T-helper 1 cell treated with Interleukin-12 subunit alpha and Interleukin-12 subunit beta and Interleukin-4 antibody, amounts not matched to agents 30 ng/mL and 1 ng/mL, for 36 hours (primary cell): ENCODE measurements around the gene VN1R5. TPM values are rescaled to one million over a fixed set of nuclear protein-coding genes. Genes with fewer than 3 reads are reported as not detected.
"Not testable (repeated sequence)": the region's sequence is repeated elsewhere in the genome, so short reads cannot be mapped to it uniquely, and the experiment has no call there.

Source experiments
- intact Hi-C: fragments of 100-400 bp; cut with micrococcal nuclease; formaldehyde crosslinking; loops from one replicate; pipeline ENCODE4 v1.15.1; 2024
- total RNA-seq: library from RNA; stranded (reverse); gene quantifications from 2 replicates; pipeline ENCODE4 v1.2.3, GENCODE V29; 2022

VN1R5 gene
- total RNA-seq, 1 donor from 2014 or later: not detected

GRCh38 chr1:247270003-247270402 is 14.1 kb downstream of the VN1R5 start:
- intact Hi-C loops: no loop called here

DNA sequence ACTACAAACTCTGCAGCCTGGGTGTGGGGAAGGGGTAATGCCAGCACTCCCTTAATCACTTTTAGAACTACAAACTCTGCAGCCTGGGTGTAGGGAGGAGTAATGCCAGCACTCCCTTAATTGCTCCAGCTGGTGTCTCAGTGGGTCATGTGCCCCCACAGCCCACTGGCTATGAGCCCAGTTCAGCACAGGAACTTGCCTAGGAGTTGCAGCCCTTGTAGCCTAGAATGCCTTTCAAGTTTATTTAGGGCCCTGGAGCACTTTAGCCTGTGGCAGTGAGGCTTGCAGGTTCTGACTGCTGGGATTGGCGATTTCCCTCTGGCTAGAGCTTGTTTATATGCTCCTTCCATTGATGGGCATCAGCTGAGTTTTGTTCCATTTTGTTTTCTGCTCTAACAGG is 17.1 kb downstream of the VN1R5 start:
- intact Hi-C loops: no loop called here

DNA sequence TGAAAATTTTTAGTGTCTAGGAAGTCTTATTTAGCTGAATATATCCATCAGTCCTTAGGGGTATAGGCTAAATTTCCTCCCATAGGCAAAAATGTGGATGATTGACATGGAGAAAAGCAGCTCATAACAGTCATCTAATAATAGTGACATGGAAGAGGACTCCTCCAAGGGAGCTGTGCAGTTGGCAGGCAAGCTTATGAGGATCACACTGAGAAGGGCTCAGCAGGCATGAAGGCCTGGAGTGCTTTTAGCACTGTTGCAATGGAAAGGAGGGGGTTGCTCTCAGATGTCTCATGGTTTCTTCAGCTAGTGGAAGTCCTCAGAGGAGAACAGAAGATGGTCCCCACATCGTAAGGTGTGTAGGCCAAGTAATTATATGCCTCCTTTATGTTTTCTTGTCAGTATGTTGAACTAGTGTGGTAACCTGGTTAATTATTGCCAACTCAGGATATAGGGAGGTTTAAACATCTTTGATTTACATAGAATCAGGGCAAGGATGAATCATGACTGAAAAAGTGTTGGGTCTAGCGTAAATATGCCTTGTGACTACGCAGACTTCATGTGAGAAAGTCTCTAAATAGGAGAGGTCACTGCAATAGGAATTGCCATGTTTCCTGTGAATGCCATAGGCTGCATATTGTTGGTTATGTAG is 18.9 kb downstream of the VN1R5 start:
- intact Hi-C loops: no loop called here

GRCh38 chr1:247277191-247277590 is 21.3 kb downstream of the VN1R5 start:
- intact Hi-C loops: no loop called here

GRCh38 chr1:247281001-247281574 is 25.2 kb downstream of the VN1R5 start:
- intact Hi-C loops: no loop called here

GRCh38 chr1:247286134-247286670 is 30.3 kb downstream of the VN1R5 start:
- intact Hi-C loops: no loop called here

GRCh38 chr1:247287460-247287859 is 31.6 kb downstream of the VN1R5 start:
- intact Hi-C loops: no loop called here

DNA sequence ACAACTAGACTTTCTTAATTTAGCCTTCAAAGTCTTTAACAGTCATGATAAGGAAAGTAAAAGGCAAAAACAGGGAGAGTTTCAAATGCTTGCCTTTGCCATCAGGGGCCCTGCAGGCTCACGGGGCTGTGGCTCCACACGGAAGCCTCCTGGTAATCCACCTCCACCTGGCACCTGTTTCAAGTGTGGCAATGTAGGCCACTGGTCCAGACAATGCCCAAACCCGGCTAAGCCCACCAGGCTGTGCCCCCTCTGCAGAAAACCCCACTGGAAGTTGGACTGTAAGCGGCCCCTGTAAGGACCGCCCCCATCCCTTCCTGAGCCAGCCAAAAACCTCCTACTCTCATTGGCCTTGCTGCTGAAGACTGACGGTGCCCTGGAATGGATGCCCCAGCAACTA is 32.5 kb downstream of the VN1R5 start:
- intact Hi-C loops: no loop called here

DNA sequence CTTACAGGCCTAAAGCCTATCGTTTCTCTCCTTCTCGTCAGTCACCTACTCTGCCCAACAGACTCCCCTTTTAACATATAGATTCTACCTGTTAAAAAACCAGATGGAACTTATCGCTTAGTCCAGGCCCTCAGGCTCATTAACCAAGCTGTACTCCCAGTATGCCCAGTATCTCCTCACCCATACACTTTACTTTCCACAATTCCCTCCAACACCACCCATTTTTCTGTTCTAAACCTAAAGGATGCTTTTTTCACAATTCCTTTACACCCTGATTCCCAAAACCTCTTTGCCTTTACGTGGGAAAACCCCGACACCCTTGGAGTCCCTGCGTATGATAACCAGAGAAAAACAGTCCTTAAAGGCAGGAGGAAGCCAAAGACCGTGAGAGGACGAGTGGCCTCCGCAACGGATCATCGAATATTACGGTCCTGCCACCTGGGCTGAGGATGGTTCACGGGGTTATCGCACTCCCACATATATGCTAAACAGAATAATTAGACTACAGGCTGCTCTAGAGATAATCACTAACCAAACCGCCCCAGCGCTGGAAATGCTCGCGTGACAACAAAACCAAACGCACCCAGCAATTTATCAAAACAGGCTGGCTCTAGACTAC is 33.5 kb downstream of the VN1R5 start:
- intact Hi-C loops: not testable (repeated sequence)

DNA sequence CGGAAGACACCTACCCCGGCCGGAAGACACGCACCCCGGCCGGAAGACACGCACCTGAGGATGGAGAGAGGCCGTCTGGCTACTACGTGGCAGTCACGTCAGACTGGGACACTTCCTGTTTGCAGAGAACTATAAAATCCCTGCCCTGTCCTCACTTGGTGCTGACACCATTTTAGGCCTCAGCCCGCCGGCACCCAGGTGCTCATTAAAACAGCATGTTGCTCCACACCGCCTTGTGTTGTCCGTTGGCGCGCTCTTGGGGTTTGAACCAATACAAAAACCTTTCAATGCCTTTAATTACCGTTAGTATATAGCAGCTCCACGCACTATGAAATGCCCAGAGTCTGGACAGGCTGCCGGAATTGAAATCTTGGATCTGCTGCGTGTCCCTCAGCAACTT is 34.7 kb downstream of the VN1R5 start:
- intact Hi-C loops: no loop called here

DNA sequence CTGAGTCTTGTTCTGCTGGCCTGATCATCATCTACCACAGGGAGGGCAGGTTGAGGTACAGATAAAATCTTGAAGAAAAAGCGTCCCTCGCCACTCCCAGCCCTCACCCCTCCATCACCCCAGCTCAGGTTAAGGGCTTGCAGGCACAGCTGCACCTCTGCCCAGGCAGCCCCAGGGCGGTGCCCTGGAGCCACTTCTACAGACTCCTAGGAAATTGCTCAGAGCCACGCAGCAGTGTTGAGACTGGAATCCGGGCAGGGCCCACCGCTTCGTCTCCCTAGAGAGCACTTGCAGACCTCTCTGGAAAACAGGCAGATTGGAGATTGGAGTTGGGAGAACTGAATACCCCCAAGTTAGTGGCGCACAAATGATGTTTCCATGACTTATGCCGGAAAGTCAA is 35.3 kb downstream of the VN1R5 start:
- intact Hi-C loops: no loop called here

GRCh38 chr1:247291833-247292561 is 36.1 kb downstream of the VN1R5 start:
- intact Hi-C loops: no loop called here

- intact Hi-C loops: no loop called here
Observed at GRCh38 chr1:247293047-247293446, 37.2 kb downstream of the VN1R5 start.

DNA sequence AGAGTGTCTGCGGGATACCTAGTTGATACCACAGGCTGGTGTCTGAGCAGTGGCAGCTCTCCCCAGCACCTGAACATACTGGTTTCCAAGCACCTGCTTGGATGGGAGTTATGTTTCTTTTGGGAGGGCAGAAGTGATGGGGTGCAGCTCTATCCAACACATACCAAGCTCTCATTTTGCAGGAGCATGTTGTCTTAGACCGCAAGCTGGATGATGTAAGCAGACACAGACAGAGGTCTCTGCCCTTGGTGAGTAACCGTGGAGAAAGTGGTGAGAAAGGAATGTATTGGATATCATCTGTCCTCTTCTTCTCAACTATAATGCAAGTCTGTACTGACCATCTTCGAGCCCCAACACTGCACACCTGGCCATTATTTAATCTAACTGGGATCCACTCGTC is 38.4 kb downstream of the VN1R5 start:
- intact Hi-C loops: no loop called here

GRCh38 chr1:247295274-247295684 is 39.4 kb downstream of the VN1R5 start:
- intact Hi-C loops: no loop called here

- intact Hi-C loops: no loop called here
Observed at GRCh38 chr1:247295746-247296145, 39.9 kb downstream of the VN1R5 start.

- intact Hi-C loops: no loop called here
Observed at GRCh38 chr1:247296599-247297180, 40.8 kb downstream of the VN1R5 start.

DNA sequence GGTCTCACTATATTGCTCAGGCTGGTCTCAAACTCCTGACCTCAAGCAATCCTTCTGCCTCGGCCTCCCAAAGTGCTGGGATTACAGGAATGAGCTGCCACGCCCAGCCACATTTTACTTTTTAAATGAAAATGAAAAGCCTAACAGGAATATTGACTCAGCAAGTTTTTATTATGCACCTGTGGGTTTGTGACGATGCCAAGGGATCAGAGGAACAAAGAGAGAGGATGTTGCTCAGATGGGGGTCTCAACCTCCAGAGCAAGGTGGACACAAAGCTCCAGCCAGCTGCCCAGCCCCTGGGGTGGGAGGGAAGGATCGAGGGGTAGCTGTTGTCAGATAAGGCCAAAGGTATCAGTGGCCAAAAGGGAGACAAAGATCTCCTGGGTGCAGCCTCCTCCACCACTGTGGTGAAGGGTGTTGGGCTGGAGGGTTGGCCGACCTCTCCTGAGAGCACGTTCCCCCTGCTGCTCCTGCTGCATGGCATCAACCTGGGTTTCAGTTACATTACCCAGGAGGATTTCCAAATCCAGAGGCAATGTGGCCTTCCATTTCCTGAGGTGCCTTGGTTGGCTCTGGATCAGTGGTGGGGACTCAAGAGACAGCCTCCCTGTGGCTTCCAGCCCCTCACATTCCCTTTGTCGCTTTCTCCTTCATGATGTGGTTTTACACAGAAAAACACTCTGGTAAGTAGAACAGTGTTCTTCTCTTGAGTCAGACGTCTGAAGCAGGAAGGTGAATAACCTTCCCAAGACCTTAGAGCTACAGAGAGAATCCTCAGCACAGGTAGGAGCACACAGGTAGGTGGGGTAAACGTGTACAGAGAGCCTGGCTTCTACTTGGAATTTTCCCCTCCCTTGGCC is 41.6 kb downstream of the VN1R5 start:
- intact Hi-C loops: no loop called here

DNA sequence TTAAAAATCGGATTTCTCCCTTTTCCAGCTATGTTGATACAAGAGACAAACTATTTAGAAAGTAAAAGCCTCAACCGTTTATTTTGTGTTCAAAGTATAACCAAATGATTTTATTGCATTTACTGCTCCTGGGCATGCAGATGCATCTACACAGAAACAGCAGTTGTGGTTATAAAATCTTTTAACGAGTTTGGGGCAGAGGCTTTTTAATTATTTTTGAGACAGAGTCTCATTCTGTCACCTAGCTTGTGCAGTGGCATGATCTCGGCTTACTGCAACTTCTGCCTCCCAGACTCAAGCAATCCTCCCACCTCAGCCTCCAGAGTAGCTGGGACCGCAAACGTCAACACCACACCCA is 42.2 kb downstream of the VN1R5 start:
- intact Hi-C loops: no loop called here

GRCh38 chr1:247298701-247299100 is 42.8 kb downstream of the VN1R5 start:
- intact Hi-C loops: no loop called here
